MM.1S (cell line): Measurements from ENCODE around the gene LRMDA.

ENCODE experiments used
- DNase-seq: peaks from one replicate; pipeline ENCODE4 v3.0.0-alpha.2; 2015
- H2AFZ ChIP-seq: fragments of 300-600 bp; sonication (generic); 2 replicates; pipeline ENCODE4 v1.6.0; 2016; ENCODE audit warnings: antibody characterized with exemption, low read length
- H3F3A ChIP-seq: fragments of 300-600 bp; sonication (generic); 2 replicates; pipeline ENCODE4 v1.6.1; 2016; ENCODE audit warnings: mild to moderate bottlenecking, antibody characterized with exemption, low read length, moderate library complexity, mixed read lengths; ENCODE audit not compliant: insufficient read depth
- H3K27ac ChIP-seq: fragments of 300-600 bp; sonication (generic); 2 replicates; pipeline ENCODE4 v1.5.1; 2016; ENCODE audit warnings: mild to moderate bottlenecking, low read length
- H3K27me3 ChIP-seq: fragments of 300-600 bp; sonication (generic); replicated peaks from 2 replicates; pipeline ENCODE4 v1.6.0; 2016; ENCODE audit warnings: low read length; ENCODE audit not compliant: insufficient read depth
- H3K36me3 ChIP-seq: fragments of 300-600 bp; sonication (generic); replicated peaks from 2 replicates; pipeline ENCODE4 v1.6.1; 2016; ENCODE audit warnings: mild to moderate bottlenecking, low read length, mixed read lengths; ENCODE audit not compliant: insufficient read depth
- H3K4me1 ChIP-seq: fragments of 300-600 bp; sonication (generic); 2 replicates; pipeline ENCODE4 v1.6.1; 2016; ENCODE audit warnings: low read length, mixed read lengths
- H3K4me2 ChIP-seq: fragments of 300-600 bp; sonication (generic); 2 replicates; pipeline ENCODE4 v1.6.0; 2016; ENCODE audit warnings: low read depth, low read length
- H3K4me3 ChIP-seq: fragments of 300-600 bp; sonication (generic); 2 replicates; pipeline ENCODE4 v1.5.1; 2016; ENCODE audit warnings: low read length, mixed read lengths
- H3K79me2 ChIP-seq: fragments of 300-600 bp; sonication (generic); 2 replicates; pipeline ENCODE4 v1.6.1; 2016; ENCODE audit warnings: mixed run types, low read length, mixed read lengths
- H3K9ac ChIP-seq: fragments of 300-600 bp; sonication (generic); 2 replicates; pipeline ENCODE4 v1.6.1; 2016; ENCODE audit warnings: low read length, mixed read lengths
- H3K9me2 ChIP-seq: fragments of 300-600 bp; sonication (generic); replicated peaks from 2 replicates; pipeline ENCODE4 v1.6.1; 2016; ENCODE audit warnings: mild to moderate bottlenecking, low read length, mixed read lengths; ENCODE audit not compliant: insufficient read depth
- H3K9me3 ChIP-seq: fragments of 300-600 bp; sonication (generic); replicated peaks from 2 replicates; pipeline ENCODE4 v1.6.1; 2016; ENCODE audit warnings: mild to moderate bottlenecking, low read length, mixed read lengths; ENCODE audit not compliant: insufficient read depth
- H4K20me1 ChIP-seq: fragments of 300-600 bp; sonication (generic); 2 replicates; pipeline ENCODE4 v1.6.1; 2016; ENCODE audit warnings: mild to moderate bottlenecking, low read length, moderate library complexity, mixed read lengths; ENCODE audit not compliant: insufficient read depth
- CTCF ChIP-seq: fragments of 300-600 bp; sonication (generic); IDR thresholded peaks from 2 replicates; pipeline ENCODE4 v1.5.1; 2016; ENCODE audit warnings: antibody characterized with exemption, low read length, mixed read lengths
- EZH2 ChIP-seq: fragments of 300-600 bp; sonication (generic); optimal IDR thresholded peaks from 2 replicates; pipeline ENCODE3; 2017; ENCODE audit warnings: low read depth, mild to moderate bottlenecking, antibody characterized with exemption, low read length, mixed read lengths
- EZH2phosphoT487 ChIP-seq: fragments of 300-600 bp; sonication (generic); IDR thresholded peaks from 2 replicates; pipeline ENCODE4 v1.6.1; 2018; ENCODE audit warnings: antibody characterized with exemption, low read length

Gene LRMDA

GRCh38 chr10:75836064-75836463, 404.6 kb downstream of the LRMDA start:
- Histone ChIP-seq H3K9me2 (no peaks in the 10 kb centered on the region), H3F3A (no peaks in the 10 kb centered on the region), H3K9ac (no peak overlapping the region), H3K36me3 (no peaks in the 10 kb centered on the region), H3K4me2 (no peak overlapping the region), H3K79me2 (no peaks in the 10 kb centered on the region), H4K20me1 (no peaks in the 10 kb centered on the region), H3K27ac (no peak overlapping the region), H3K4me1 (no peaks in the 10 kb centered on the region), H3K4me3 (no peak overlapping the region), H3K27me3 (no peaks in the 10 kb centered on the region), H2AFZ (no peak overlapping the region), H3K9me3 (no peaks in the 10 kb centered on the region)
- TF ChIP-seq CTCF (no peak), EZH2phosphoT487 (no peak), EZH2 (no peak)
- no peak for DNase-seq

GRCh38 chr10:75838486-75838885, 407.1 kb downstream of the LRMDA start:
- Histone ChIP-seq H3K4me1 (no peaks in the 10 kb centered on the region), H3K9me2 (no peaks in the 10 kb centered on the region), H3K4me3 (no peak overlapping the region), H2AFZ (no peak overlapping the region), H3F3A (no peaks in the 10 kb centered on the region), H3K36me3 (no peaks in the 10 kb centered on the region), H3K79me2 (no peaks in the 10 kb centered on the region), H3K27me3 (no peaks in the 10 kb centered on the region), H3K9me3 (no peaks in the 10 kb centered on the region), H4K20me1 (no peaks in the 10 kb centered on the region), H3K27ac (no peak overlapping the region), H3K9ac (no peak overlapping the region), H3K4me2 (no peak overlapping the region)
- TF ChIP-seq EZH2phosphoT487 (no peak), CTCF (no peak), EZH2 (no peak)
- DNase-seq: no peak

- DNase-seq: no peak
- H3K4me1 ChIP-seq: no peaks in the 10 kb centered on the region
- H4K20me1 ChIP-seq: no peaks in the 10 kb centered on the region
- no peak overlapping the region for H3K9ac ChIP-seq
- H3K9me3 ChIP-seq: no peaks in the 10 kb centered on the region
- no peaks in the 10 kb centered on the region for H3K9me2 ChIP-seq
- no peaks in the 10 kb centered on the region for H3K27me3 ChIP-seq
- no peaks in the 10 kb centered on the region for H3K79me2 ChIP-seq
- no peak overlapping the region for H3K4me2 ChIP-seq
- H3K4me3 ChIP-seq: no peak overlapping the region
- H3K27ac ChIP-seq: no peak overlapping the region
- no peak for TF ChIP-seq EZH2phosphoT487
- no peak for TF ChIP-seq CTCF
- no peak for TF ChIP-seq EZH2
- H2AFZ ChIP-seq: no peak overlapping the region
- H3F3A ChIP-seq: no peaks in the 10 kb centered on the region
- no peaks in the 10 kb centered on the region for H3K36me3 ChIP-seq
Observed at GRCh38 chr10:75839020-75839419, 407.6 kb downstream of the LRMDA start.
